ENCODE data around the gene LRRC4C. TPM values are rescaled to one million over a fixed set of nuclear protein-coding genes. Genes with fewer than 3 reads are reported as not detected.

The LRRC4C gene
- total RNA-seq, 1 experiment from 2014 or later, result 0.72 TPM

- Mint-ChIP-seq H3K27ac (no peak overlapping the region), H3K27me3 (ENCODE audit: low read depth) (peaks cover 7% of the 10 kb centered on the region), H3K36me3 (no peaks in the 10 kb centered on the region), H3K9me3 (peaks cover 28% of the 10 kb centered on the region; the same call in 1 of the 2 replicates), H3K4me3 (no peak overlapping the region), H3K4me1 (no peaks in the 10 kb centered on the region)
- CTCF ChIA-PET, result no interaction called here
- ATAC-seq (peak; percentile 86), DNase-seq (ENCODE audit: low spot score) (peak; percentile 16)
- POLR2A ChIA-PET, result no interaction called here
- no peak for TF ChIP-seq ESRRA (CRISPR knock-in tag; IDR thresholded peaks at IDR 0.05; ENCODE audit: borderline replicate concordance)
- no peak for TF ChIP-seq USF2 (CRISPR knock-in tag; IDR thresholded peaks at IDR 0.05)
- no peak for TF ChIP-seq KAT7 (CRISPR knock-in tag; IDR thresholded peaks at IDR 0.05; ENCODE audit: borderline replicate concordance)
- no peak for TF ChIP-seq NFYB (CRISPR knock-in tag; conservative IDR thresholded peaks at IDR 0.05; ENCODE audit: low read depth)
- no peak for TF ChIP-seq ZNF281 (CRISPR knock-in tag; IDR thresholded peaks at IDR 0.05)
- no peak for TF ChIP-seq SMAD3 (CRISPR knock-in tag; IDR thresholded peaks at IDR 0.05; ENCODE audit: borderline replicate concordance)
- no peak for TF ChIP-seq ATF2 (CRISPR knock-in tag; IDR thresholded peaks at IDR 0.05; ENCODE audit: borderline replicate concordance, low read depth)
- no peak for TF ChIP-seq ELF4 (CRISPR knock-in tag; IDR thresholded peaks at IDR 0.05; ENCODE audit: low read depth)
- TF ChIP-seq NFATC4 (CRISPR knock-in tag; IDR thresholded peaks at IDR 0.05), result no peak
- no peak for TF ChIP-seq NR2C2 (CRISPR knock-in tag; IDR thresholded peaks at IDR 0.05)
- TF ChIP-seq CREB1 (CRISPR knock-in tag; IDR thresholded peaks at IDR 0.05), result no peak
- TF ChIP-seq, protein P1, sequence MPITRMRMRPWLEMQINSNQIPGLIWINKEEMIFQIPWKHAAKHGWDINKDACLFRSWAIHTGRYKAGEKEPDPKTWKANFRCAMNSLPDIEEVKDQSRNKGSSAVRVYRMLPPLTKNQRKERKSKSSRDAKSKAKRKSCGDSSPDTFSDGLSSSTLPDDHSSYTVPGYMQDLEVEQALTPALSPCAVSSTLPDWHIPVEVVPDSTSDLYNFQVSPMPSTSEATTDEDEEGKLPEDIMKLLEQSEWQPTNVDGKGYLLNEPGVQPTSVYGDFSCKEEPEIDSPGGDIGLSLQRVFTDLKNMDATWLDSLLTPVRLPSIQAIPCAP (CRISPR knock-in tag; IDR thresholded peaks at IDR 0.05), result no peak
- TF ChIP-seq NFE2L1 (CRISPR knock-in tag; IDR thresholded peaks at IDR 0.05), result no peak
- TF ChIP-seq, protein P2, sequence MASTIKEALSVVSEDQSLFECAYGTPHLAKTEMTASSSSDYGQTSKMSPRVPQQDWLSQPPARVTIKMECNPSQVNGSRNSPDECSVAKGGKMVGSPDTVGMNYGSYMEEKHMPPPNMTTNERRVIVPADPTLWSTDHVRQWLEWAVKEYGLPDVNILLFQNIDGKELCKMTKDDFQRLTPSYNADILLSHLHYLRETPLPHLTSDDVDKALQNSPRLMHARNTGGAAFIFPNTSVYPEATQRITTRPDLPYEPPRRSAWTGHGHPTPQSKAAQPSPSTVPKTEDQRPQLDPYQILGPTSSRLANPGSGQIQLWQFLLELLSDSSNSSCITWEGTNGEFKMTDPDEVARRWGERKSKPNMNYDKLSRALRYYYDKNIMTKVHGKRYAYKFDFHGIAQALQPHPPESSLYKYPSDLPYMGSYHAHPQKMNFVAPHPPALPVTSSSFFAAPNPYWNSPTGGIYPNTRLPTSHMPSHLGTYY (CRISPR knock-in tag; IDR thresholded peaks at IDR 0.05), result no peak
- TF ChIP-seq HMGA2 (CRISPR knock-in tag; IDR thresholded peaks at IDR 0.05), result no peak
- TF ChIP-seq ZNF317 (CRISPR knock-in tag; IDR thresholded peaks at IDR 0.05; ENCODE audit: borderline replicate concordance, low read depth), result no peak
- no peak for TF ChIP-seq USF1 (CRISPR knock-in tag; IDR thresholded peaks at IDR 0.05)
Measured at GRCh38 chr11:40130427-40130826, 1329.0 kb downstream of the LRRC4C start.

DNA sequence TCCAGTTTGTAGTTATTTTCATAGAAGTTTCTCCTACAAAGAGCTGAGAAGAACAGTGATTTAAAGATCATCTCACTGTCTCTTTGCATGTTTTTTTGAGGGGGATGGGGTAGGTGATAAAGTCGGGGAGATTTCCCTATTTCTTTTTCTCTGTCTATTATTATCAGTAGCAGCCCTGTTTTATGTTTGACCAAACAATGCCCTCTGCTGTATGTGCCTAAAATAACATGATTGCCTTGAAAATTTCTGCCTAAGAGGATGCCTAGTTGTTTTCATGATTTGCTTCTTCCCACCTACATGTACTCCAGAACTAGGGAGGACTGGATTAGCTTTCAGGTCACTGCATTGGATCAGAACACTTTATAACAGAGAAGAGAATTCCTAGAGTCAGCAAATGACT is 1330.2 kb downstream of the LRRC4C start:
- no peaks in the 10 kb centered on the region for H3K4me1 Mint-ChIP-seq
- no peak for TF ChIP-seq FOXK1 (CRISPR knock-in tag; IDR thresholded peaks at IDR 0.05)
- TF ChIP-seq, protein P3, sequence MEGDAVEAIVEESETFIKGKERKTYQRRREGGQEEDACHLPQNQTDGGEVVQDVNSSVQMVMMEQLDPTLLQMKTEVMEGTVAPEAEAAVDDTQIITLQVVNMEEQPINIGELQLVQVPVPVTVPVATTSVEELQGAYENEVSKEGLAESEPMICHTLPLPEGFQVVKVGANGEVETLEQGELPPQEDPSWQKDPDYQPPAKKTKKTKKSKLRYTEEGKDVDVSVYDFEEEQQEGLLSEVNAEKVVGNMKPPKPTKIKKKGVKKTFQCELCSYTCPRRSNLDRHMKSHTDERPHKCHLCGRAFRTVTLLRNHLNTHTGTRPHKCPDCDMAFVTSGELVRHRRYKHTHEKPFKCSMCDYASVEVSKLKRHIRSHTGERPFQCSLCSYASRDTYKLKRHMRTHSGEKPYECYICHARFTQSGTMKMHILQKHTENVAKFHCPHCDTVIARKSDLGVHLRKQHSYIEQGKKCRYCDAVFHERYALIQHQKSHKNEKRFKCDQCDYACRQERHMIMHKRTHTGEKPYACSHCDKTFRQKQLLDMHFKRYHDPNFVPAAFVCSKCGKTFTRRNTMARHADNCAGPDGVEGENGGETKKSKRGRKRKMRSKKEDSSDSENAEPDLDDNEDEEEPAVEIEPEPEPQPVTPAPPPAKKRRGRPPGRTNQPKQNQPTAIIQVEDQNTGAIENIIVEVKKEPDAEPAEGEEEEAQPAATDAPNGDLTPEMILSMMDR (IDR thresholded peaks at IDR 0.05), result 0 out of 2 replicates have a peak, but pooled peaks have one; percentile 23
- ChIA-PET CTCF (interaction anchor here (1.3 kb wide), 1 partner anchor 165 kb away, joined by 4 read pairs; no protein-coding TSS in a partner anchor), POLR2A (no interaction called here)
- ATAC-seq, result no peak
- H3K4me3 Mint-ChIP-seq, result no peak overlapping the region
- peaks cover 2% of the 10 kb centered on the region; the same call in 1 of the 2 replicates for H3K36me3 Mint-ChIP-seq
- H3K27me3 Mint-ChIP-seq (ENCODE audit: low read depth), result peaks cover 3% of the 10 kb centered on the region; the same call in 1 of the 2 replicates
- H3K27ac Mint-ChIP-seq, result no peak overlapping the region
- no peak for DNase-seq (ENCODE audit: low spot score)
- peaks cover 34% of the 10 kb centered on the region for H3K9me3 Mint-ChIP-seq
